ENCODE measurements around the gene ABHD17B.
A peak's percentile ranks its signal among the peaks of the same experiment; 100 is the strongest.
"Not testable (repeated sequence)": the region's sequence is repeated elsewhere in the genome, so short reads cannot be mapped to it uniquely, and the experiment has no call there.

ABHD17B gene

DNA sequence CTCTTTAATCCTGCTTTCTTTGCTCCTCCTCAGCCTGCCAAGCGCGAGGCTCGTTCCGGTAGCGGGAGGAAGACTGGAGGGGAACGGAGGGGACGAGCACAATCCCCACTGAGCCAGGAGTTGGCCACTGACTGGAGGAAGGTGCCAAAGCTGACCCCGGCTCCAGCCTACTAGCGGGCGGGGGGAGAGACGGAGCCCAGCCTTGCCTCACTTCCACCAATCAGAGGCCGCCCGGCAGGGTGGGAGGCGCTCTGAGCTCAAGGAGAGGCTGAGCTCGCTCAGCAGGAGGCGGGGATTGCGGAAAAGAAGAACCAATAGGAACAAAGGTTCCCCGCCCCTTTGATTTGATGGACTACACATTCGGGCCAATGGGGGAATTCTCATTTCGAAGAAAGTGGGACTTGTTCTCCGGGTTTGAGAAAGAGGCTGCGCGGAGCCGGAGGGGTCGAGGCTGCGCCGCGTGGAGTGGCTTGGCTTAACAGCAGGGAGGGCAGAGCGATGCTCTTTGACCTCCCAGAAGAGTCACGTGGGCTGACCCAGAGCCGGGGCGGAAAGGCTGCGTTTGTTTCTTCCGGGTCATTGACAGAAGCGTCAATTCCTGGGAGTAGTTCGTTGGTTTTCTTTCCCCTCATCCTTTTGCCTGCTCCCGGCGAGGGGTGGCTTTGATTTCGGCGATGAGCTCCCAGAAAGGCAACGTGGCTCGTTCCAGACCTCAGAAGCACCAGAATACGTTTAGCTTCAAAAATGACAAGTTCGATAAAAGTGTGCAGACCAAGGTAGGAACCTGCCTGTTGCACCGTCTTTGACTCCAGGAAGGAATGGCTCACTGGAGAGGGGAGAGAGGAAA, at the start of gene ABHD17B, which contains the start of gene C9orf85:
Gene ABHD17B (minus strand): TSS at position 133 of the 847 bp plus-strand sequence. CDS start 36,113 bp downstream, outside the sequence.
Gene C9orf85 (plus strand): TSS at position 579 of the 847 bp plus-strand sequence. CDS start 96 bp downstream, at position 675.
- FAIRE-seq, result peak; percentile 92

DNA sequence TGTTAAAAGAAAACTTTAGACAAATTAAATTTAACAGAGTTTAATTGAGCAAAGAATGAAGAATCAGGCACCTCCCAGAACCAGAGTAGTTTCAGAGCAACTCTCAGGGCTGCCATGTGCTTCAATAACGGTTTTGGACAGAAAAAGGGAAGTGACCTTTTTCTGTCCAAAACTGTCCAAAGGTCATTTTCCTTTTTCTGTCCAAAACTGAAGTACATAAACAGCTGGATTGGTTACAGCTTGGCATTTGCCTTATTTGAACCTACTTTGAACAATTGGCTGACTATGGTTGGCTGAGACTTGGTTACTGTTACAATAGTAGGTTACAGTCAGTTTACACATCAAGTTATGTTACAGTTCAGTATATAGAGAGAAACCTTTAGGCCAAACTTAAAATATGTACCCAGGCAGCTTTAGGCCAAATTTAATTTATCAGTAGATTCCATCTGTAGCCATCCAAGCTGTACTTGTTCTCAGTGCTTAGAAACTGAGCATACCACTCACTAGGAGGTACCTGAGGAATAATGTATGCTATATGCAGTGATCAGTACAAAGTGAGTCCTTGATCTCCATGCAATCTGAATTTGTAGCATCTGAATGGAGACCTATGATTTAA, 44.4 kb upstream of the ABHD17B start:
- FAIRE-seq, result no peak

DNA sequence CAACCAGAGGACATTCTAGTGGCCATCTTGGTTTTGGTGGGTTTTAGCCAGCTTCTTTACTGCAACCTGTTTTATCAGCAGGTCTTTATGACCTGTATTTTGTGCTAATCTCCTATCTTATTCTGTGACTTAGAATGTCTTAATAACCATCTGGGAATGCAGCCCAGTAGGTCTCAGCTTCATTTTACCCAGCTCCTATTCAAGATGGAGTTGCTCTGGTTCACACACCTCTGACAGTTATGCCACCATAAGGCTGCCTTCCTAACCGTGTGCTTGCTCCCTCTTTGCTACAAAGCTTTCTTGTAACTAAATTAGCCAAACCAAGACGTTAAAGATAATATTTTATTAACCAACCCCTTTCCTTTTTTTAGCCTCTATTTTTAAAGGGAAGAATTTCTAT, 43.7 kb upstream of the ABHD17B start:
- not testable (repeated sequence) for FAIRE-seq

DNA sequence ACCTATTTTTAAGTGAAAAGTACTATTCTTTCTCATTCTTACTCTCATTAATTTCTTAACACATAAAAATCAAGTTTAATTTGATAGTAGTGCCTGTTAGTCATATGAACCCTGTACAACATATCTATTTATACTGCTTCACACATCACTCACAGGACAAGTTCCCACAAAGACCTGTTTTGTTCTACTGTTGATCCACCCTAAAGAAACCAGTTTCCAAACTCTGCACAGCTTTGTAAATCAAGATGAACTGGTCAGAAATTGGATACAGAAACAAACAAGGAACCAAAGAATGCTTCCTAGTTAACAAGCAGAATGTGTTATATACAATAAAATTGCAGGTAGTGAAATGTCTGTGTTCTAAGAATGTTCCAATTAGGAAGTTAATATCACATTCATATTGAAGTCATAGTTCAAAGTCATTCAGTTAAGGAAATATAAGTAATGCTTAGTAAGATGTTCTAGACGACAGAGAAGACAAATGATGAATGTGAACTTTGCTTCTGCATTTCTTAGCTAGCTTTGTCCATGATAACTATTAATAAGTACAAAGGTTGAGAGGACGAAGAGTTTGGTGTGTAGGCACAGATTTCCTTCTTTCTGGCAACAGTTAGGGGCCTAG, 33.9 kb upstream of the ABHD17B start:
- no peak for FAIRE-seq

DNA sequence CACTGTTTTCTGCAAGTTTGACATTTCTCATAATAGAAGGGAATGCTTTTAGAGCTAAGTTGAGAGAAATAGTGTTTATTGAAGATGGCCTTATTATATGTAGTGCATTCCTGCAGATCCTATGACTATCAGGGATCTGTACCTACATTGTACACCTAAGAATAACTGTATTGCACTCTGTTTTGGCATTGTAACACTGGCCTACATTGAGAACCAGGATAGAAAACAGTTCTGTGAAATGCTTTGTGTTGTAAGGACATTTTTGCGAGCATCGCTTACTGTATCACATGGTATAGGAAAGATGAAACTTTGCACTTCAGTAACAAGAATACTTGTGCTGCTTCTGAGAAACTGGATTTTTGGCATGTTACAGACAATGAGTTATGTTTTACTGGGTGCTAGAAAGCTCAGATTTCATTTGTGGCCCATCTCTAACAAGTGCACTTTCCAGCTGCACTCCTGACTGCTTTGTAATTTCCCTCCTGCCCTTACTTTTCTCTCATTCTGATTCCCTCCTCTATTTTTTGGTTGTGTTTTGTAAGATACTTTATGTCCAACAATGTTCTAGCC, 31.1 kb upstream of the ABHD17B start:
- no peak for FAIRE-seq

DNA sequence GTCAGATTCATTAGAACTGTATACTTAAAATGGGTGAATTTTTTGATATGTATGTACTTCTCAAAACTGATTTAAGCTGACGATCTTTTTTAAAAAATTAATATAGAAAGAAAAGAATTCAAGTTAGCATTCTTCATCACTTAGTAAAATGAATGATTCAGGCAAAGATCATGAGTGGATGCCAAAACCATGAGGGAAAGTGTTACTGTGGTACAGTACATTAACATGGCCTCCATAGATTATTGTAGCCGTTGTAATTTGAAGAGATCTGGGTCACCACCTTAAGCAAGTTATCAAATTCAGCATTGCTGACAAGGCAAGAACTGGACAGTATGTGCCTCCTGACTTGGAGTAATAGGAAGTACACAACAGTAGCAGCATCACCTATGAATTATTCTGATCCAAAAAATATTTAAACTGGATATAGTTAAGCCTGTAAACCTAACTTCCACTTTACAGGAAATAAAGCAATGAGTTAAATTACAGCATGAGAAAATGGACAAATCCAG, 30.1 kb upstream of the ABHD17B start:
- FAIRE-seq, result no peak

DNA sequence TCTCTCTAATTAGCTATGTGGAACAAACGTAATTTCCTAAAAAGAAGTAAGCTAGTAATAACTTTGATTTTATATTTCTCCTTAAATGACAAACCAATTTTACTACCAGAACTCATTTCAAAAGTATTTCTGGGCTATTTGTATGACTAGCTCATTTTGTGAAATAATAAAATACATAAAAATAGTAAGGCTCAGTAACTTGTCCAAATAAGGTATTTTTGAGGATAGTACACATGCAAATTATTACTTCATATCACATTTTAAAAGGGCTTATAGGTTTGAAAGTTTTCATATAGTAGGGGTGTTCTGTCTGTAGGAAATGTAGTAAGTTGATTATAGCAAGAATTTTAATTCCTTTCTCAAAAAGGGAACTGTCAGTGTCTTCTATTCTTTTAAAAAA, 26.9 kb upstream of the ABHD17B start:
- no peak for FAIRE-seq

DNA sequence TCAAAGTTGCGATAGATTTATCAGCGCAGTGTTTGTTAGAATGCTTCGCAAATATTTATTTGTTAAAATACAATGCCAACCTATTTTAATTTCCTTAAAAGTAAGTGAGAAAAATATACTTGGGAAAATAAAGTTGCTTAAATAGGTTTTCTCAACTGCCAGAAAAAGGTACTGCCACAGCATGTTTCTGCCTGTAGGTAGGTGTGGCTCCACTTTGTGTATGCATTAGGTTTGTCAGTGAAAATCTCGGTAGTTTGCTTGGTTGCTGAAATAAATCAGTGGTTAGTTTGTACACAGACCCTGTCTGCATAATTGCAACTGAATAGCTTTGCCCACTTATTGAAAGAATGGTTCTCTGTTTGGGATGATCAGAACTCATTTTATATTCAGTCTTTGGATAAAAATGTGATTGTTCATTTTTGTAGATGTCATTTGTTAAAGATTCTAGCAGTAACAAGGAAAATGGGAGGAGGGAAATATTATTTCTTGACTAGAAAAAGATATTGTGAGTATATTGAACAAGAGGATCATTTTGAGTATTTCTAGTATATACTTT, 26.2 kb upstream of the ABHD17B start:
- peak; percentile 86 for FAIRE-seq

DNA sequence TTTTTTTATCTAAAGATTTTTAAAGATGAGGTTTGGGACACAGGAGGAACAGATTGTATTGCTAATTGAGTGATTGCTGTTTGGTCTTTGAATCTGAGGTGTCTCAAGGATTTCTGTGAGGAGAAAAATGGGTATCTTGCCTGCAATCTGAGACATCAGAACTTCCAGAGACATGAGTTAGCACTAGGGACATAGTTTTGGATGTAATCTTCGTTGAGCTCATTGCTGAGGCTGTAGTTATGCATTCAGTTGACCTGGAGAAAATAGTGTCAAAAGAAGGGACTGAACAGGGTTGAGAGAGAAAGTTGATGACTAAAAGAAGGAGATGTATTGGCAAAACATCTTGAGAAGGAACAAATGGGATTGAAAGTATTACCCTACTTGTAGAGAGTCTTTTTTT, 25.1 kb upstream of the ABHD17B start:
- FAIRE-seq, result no peak

DNA sequence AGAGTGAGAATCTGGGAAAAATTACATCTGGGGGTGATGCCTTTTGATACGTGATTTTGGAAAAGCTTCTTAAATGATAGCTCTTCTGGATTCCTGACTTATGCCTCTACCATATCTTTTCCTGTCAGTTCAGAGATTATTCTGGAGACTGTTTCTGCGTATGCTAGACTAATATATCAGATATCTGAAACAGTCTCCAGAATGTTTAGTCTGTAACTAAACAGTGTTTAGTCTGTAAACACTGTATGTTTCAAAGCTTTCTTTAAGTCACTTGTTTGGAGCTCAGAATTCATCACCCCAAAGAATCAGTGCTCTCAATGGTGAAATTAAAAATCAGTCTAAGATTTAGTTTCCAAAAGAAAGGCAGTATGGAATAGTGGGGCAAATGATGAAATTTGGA, 20.2 kb upstream of the ABHD17B start:
- no peak for FAIRE-seq

DNA sequence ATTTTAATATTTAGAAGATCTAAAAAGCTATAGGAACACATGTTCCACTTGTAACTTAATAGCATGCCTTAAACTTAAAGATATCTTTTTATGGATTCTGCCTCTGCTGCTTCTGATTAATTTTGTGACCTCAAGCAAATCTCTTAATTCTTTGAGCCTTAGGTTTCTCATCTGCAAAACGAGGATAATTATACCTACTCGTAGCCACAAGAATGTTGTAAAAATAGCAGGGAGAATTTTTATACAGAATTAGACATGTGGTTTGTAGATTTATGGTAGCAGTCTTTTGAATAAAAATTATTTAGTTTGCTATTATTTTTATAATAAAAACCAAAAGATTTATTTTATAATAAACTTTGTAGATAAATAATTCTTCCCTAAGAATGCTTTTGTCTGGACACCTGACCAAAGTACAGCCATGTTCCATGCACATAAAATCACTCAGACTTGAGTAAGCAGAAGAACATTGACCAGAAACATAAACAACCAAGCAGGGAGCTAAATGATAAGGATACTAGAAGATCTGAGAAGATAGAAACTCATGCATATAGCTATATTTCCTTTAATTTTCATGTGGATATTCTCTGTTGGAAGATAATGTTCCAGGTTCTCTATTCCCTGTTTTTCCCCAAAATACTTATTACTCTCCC, 18.9 kb upstream of the ABHD17B start:
- FAIRE-seq, result no peak

DNA sequence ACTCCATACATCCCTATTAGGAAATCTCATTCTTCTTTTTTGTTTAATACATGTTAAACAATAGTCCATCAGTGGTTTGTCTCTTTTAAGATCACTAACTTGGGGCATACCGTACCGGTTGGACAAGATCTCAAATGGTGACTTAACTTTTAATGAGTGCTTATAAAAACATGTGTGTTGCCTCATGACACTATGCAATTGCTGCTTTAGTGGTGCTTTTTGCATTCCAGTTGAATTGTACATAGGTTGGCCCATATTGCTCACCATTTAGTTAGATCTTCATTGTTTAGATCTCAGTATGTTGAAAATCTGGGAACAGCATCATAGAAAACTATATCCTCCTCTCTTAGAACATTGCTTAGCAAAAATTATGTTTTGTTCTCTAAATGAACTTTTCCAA, 18.2 kb upstream of the ABHD17B start:
- no peak for FAIRE-seq

DNA sequence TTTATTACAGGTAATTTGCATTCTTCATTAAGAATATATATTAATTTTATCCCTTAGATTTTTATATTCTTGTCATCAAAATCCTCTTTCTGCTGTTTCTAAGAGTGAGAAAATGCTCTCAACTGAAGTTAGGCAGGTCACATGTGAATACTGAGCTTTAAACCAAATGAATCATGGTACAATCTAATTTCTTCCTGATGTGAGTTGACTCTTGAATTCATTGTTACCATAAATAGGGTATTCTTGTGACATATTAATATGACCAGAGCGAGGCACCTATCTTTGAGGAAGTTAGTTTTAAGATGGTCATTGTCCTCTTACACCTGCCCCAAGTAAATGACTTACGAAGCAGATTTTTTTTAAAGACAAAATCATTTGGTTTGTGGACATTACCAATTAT, 17.8 kb upstream of the ABHD17B start:
- FAIRE-seq, result no peak

DNA sequence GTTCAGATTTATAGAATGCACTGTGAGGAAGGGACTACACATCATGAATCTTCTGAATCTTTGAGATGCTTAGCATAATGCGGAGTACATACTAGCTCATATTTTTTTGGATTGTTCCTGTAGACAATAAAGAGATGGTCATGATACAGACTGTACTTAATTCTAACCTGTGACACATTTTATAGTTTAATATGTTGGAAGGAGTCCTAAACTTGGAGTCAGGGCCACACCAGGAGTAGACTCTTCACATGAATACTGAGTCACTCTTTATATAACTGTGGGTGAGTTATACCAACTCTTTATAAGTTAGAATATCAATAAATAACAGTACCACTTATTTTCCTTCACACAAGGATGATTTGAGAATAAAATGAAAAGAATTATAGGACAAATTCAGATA, 17.4 kb upstream of the ABHD17B start:
- no peak for FAIRE-seq

DNA sequence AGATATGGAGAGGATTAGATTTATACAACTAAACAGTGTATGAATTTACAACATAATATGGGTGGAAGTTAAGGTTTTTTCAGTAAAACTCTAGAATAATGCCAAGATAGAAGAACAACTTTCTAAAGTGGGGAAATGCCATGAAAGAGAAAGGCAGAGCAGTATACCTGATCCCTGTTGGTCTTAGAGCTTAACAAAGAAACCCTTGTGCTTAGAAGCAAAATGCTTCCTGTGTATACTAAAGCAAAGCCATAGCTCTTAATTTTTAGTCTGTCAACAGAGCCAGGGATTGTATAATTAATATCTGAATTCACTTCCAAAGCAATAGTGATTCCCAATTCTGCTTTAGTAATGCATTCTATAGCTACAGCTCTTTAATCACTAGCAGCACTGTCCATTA, 14.8 kb upstream of the ABHD17B start:
- no peak for FAIRE-seq

DNA sequence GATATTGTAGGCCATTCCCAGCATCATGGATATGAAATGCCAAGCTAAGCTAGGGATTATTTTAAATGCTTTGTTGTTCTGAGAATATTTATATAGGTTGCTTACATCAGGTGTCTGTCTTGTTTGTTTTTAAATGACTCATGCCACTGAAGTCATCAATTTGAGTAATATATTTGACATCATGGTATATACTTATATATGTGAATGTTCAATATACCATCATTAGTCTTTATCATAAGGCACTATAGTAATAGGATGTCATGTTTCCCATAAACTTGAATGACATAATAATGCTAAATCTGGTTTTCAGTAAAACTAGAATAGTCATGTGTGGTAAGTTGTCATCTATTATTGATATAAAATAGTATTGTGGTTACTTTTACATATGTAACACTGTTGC, 13.6 kb upstream of the ABHD17B start:
- FAIRE-seq, result peak; percentile 30

DNA sequence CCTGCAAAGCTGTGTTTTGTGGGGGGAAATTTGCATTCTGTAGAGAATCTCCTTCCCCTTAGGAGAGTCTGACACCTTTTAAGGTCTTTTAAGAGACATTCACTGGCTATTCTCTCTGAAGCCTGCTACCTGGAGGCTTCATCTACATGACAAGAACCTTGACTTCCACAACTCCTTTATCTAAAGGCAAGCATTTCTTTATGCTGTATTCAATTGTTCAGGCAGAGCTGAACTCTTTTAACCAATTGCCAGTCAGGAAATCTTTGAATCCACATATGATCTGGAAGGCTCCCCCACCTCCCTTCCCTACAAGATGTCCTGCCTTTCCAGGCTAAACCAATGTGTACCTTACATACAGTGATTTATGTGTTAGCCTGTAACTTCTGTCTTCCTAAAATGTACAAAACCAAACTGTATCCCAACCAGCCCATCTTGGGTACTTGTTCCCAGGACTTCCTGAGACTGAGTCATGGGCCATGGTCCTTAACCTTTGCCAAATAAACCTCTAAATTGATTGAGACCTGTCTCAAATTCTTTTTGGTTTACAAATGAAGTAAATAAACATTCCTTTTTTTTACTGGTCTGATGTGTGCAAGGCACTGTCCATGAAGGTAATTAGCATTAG, 10.3 kb upstream of the ABHD17B start:
- no peak for FAIRE-seq

DNA sequence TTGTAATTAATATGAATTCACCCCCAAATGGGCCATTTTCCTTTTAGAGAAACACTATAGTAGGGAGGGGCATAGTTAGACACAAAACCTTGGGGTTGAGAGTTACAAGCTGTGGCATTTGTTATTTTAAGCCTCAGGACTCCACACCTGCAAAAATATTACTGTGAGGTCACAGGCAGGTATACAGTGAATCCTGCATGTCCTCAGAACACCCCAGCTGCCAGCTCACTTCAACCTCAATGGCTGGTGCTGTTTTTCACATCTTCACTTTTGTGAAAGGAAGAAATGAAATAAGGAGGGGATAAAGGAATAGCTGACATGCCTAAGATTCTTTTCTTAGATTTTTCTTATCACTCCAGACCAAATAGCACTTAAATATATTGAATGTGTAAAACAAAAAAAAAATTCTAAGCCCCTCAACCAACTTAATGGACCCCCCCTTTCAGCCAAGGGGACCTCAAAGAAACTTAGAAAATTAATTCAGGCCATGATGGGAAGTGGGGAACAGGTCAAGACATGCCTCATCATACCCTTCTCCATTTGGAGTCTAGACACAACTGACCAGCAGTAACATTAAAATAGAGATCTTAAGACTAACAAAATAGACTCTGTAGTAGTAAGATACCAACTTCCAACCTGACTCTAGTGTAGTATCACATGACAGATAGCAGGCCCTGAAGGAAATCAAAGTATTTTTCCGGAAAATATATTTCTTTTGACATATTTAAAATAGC, 9.6 kb upstream of the ABHD17B start:
- FAIRE-seq, result no peak

DNA sequence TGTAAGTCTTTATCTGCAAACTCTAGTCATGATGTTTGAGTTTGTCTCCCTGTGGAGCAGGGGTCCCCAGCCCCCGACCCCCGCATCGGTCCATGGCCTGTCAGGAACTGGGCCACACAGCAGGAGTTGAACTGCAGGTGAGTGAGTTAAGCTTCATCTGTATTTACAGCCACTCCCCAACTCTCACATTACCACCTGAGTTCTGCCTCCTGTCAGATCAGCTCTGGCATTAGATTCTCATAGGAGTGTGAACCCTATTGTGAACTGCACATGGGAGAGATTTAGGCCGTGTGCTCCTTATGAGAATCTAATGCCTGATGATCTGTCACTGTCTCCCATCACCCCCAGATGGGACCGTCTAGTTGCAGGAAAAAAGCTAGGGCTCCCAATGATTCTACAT, 7.4 kb upstream of the ABHD17B start:
- FAIRE-seq, result no peak

DNA sequence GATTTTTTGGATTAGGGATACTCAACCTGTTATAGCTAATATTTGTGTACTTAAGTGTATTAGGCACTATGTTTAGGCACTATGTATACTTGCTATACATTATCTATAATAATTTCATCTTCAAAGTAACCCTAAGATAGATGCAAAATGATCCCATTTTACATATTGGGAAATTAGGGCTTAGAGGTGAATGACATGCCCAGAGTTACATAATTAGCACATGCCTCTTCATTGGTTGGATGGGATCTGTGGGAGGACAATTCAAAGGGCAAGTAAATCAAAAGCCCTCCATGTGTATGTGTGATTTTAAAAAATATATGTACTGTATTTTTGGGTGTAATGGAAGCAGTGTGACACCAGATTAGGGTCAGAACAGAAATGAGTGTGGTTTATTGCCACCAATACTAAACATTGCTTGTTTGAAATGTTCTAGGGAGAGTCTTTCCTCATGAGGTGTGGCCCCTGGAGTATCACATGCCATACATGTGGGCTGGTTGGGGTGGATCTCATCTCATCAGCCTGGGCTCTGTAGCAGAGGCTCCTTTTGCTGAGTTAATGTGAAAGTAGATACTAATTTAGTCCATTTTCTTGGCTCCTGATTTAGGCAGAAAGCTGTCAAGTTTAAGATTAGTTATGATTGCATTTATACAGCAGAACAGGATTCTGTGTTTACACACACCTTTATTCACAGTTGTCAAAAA, 6.0 kb upstream of the ABHD17B start:
- FAIRE-seq, result no peak

DNA sequence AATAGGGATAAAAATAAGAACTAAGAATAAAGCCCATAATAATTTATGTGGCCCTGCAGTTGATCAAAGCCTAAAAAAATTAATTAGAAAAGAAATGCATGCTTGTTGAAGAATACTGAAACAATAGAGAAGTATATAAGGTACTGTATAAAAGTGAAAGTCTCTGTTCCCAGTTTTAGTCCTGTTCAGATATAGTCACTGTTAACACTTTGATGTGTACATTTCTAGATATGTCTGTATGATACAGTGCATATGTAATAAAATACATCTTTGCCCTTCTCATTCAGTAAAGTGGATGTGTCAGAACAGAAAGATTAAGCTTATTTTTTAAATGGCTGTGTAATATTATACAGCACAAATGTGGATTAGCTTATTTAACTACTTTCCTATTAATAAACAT, 4.5 kb upstream of the ABHD17B start:
- no peak for FAIRE-seq
